HG02970 (cell line): ENCODE results near the gene AOPEP.

Experiments
- ATAC-seq: cut with Tn5 transposase; IDR thresholded peaks from one replicate; pipeline ENCODE4 v1.9.1; 2021; ENCODE audit warnings: mild to moderate bottlenecking, moderate library complexity, moderate number of reproducible peaks; ENCODE audit not compliant: unreplicated experiment, low FRiP score

The AOPEP gene

DNA sequence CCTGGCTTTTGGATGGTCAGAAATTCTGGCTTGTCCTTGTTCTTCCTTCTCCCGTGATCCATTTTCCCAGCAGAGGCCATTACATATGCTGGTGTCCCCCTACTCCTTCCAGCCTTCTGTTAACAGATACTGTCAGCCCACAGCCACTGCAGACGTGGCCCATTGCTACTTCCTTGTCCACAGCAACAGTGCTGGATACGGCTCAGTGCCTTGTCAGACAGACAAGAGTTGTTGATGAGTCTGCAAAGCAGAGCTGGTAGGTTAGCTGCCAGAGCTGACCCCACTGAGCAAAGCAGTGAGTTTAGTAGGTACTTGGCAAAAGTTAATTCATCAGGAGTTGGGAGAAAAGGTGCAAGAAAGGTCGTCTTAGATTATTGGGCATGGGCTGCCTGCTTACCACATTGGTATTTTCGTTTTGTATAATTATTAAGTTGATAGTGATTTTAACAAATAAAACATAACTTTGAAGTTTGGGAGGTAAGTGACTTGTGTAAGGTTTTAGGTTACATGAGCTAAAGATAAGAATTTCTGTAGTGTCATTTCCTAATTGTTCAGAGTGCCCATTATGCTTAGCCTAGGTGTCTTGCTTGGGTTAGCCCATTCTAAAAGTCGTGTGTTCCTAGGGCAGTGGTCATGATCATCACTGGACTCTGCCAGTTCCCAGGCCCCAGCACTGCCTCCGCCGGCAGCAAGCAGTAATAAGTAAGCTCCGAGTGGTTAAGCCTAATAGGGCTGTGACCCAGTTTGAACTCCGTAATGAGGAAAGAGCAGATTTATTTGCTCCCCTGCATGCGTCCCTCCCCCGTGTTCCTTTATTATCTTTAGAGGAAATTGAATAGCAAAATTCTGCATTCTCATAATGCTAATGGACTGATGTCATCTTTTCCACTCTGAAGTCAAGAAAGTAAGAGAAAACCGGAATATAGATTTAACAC lies 299.0 kb downstream of the AOPEP start:
- ATAC-seq = no peak

DNA sequence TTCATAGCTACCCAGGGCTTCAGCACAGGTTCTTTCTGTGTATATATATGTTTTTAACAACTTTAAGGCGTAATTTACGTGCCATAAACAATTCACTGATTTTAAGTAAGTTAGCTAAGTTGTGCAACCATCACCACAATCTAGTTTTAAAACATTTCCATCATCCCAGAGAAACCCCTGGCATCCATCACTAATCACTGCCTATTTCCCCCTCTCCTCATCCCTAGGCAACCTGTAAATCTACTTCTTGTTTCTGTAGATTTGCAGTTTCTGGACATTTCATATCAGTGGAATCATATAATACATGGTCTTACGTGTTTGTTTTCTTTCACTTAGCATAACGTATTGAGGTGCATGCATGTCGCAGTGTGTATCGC lies 299.6 kb downstream of the AOPEP start:
- ATAC-seq = no peak

DNA sequence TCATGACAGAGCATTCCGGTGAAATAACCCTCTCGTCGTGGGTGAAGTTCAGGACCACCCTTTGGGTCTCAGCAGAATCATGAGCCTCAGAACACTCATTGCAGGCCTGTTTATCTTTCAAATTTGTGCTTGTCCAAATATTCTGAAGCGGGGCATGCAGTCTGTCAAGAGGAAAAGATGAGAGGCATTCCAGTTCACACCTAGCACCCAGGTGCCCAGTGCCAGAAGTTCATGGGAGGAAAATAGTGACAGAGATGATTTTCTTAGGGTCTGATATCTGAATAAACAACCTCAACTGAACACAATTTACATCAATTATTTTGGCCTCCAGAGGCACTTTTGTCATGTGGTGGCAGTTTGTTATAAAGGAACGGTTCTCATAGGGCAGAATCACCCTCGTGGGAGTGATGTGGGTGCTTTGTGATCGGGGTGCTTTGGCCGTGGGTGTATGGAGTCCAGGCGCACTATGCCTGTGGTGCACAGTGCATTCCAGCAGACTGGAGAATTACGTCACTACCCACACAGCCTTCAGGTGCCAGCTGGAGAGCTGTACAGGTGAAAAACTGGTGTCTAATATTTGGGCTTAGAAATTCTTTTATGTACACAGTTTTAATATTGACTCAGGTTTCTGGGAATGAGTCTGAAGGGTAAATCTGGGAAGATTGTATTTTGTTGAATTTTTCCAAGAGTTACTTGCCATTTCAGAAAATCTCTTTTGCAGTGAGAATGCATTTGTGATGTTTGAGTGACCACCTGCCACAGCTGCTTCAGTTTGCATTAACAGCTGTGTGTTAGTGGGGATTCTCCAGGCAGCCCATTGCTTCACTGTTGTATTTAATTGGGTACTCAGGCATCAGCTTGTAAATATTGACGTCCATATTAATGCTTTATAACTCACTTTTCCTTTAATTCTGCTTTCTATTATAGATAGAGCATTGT lies 301.7 kb downstream of the AOPEP start:
- no peak for ATAC-seq

DNA sequence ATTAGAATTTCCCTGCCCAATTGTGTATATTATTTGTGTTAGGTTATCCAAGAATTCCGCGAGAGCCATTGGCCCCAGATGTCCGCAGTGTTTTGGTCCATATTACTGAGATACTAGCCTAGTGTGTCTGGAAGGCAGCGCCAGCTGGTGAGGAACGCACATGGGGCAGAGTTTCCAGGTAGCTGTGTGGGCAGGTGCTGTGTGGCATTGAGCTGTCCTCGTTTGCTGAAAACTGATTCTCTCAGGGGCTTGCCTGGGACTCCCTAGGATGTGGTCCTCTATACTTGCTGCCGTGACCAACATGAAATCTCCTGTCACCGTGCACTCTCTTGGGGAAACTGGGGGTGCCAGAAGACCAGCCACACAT lies 302.3 kb downstream of the AOPEP start:
- no peak for ATAC-seq

DNA sequence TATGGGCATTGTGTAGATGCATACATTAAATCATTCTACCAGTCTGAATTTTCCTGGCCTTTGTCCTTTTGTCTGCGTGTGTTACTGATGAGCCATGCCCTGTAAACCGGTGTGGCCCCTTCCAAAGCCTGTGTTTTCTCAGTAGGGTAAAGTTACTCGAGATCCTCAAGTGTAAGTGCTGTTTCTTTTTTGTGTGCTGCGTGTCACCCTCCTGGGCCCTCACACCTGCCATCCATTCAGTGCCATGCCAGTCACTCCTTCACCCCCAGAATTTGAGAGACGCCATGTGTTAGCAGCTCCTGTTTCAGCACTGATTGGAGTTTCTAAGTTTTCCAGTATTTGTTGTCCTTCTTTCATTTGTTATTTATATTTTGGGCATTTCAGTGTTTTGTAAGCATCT lies 302.8 kb downstream of the AOPEP start:
- ATAC-seq = no peak

DNA sequence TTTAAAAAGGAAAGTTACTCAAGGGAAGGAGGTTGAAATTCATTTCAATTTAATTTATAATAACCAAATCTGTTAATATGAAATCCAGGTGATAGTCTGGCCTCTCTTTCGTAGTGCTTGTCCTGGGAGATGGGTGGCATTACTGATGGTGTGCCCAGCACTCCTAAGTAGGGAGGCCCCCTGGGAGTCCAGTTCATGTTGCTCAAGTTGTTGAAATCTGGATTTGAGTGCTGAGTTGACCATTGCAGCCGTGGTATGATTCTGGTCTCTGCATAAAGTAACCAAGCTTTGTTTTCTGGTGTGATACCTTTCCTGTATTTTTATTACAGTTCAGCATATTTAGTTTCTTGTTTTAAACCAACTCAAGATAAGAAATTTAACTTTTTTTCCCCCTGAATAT lies 303.2 kb downstream of the AOPEP start:
- no peak for ATAC-seq

- ATAC-seq = no peak
Observed at GRCh38 chr9:95030344-95030743, 303.8 kb downstream of the AOPEP start.

DNA sequence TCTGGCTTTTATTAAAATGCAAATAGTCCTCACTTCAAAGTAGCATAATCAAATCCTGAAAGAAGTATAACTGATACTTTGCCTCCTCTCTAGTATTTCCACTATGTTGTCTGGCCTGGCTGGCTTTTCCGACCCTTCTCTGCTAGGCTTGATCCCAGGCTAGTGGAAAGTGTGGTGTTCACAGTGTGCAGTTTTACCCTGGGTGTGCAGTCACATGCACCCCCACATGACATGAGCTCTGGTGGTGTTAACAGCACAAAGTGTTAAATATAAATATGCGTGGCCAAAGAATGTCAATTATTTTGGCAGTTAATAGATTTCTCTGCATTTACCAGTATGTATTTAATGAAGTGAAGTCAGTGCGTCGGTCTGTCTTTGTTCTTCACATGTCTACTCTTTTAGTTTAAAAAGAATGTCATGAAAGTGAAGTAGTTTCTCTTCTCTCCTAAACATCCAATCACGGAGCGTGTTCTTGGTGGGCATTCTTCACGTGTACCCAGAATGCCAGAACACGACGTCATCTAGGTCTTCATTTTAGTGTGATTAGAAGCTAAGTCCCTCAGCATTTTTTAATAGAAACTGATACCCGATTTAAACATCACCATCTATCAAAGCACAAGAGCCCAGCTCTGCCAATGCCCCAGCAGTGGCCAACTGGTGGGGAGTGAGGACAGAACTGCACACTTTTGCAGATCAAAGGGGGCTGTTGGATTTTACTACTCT lies 304.6 kb downstream of the AOPEP start:
- ATAC-seq = no peak

DNA sequence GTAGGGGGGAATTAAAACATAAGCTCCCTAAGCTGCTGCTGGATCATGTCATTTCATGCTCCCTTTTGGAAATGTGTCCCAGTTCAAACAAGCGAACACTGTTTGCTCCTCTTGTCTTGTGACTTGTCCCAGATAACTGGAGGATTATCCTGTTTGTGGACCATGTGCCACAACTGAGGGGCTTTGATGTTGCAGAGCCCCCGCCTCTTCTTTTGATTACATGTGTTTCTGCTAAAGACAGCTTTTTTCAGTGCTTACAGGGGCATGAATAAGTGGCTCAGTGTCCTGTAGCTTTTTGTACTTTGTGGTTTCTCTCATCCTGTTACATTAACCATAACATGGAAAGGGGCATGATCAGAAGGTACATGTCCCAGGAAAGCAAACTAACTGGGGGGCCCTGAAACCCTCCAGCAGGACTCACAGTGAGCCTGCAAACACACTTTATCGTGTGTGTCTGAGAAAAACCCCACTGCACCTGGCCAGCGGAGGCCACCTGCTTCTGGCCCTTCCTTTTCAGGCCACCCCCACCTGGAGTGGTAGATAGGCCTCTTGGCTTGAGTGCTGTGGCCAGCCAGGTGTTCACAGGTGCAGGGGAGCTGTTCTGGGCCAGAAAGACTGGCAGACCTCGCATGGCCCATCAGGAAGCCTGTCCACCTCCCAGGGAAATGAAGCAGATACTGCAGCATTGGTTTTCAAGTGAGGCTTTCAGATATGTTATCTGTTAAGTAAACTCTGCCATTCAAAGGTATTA lies 305.4 kb downstream of the AOPEP start:
- no peak for ATAC-seq

DNA sequence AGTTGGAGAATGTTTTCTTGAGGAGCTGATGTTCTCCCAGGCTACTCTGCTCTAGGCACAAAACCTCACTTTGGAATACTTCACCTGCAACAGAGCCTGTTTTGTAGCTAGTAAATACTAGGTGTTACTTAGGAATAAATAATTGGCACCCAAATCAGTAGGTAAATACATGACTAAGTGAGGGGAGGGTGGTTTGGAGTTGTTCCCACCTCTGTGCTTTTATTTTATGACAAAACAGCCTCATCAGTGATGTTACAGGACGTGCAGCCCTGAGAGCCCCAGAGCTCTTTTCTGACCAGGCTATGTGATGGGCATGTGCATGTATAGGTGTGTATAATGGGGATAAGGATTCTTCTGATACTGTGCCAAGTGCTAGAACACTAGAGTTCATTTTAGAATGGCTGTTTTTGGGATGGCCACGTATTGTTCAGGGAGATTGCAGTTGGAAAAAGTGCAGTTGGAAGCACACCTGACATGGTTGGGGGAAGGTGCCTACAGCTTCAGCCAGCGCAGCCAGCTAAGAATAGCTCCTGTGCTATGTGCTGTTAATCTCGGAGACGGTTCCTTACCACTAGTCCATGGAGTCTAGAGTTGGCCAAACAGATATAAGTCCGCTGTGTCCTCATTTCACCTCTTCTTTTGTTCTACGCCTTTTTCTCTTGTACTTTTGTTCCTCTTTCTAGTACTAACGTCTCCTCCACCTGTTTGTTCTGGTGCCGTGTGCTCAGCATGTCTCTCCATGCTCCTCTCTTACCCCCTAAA lies 306.3 kb downstream of the AOPEP start:
- ATAC-seq = no peak

GRCh38 chr9:95035846-95036245 lies 309.3 kb downstream of the AOPEP start:
- ATAC-seq = no peak

- ATAC-seq = no peak
Observed at GRCh38 chr9:95036676-95037075, 310.2 kb downstream of the AOPEP start.

- no peak for ATAC-seq
Observed at GRCh38 chr9:95037789-95038521, 311.5 kb downstream of the AOPEP start.

DNA sequence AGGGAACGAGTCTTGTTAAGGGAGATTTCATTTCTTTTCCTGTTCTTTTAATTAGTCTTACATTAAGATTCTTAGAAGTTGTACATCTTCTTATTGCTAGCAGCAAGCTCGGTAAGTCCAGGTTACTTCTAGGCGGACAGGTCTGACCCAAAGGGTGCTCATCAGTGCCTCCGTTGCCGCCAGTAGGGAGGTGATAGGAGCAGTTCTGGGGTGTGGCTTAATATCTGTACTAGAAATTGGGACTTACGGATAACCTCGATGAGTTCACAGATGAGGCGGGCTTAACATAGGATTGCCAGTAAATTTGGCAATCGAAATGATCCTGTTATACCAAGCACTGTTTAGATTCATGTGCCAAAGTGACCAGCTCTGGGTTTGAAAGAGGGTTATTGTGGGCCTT lies 312.2 kb downstream of the AOPEP start:
- no peak for ATAC-seq

DNA sequence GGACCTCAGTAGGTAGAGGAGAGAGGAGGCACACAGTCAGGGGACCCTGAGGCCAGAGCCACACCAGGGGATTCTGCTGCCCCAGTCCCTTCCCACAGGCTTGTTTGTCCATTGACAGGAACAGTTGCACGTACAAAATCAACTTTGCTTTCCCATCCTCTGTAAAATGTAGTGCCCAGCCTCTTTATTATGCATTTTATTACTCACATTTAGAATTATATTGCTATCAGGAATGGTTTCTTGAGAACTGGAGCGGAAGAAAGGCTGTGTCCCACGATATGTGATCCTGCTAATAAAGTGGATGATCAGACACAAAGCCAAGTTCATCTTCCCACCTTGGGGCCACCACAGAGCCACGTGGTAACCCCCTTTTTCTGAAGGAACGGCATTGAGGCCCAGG lies 313.6 kb downstream of the AOPEP start:
- ATAC-seq = no peak

GRCh38 chr9:95043826-95044225 lies 317.3 kb downstream of the AOPEP start:
- ATAC-seq = no peak

DNA sequence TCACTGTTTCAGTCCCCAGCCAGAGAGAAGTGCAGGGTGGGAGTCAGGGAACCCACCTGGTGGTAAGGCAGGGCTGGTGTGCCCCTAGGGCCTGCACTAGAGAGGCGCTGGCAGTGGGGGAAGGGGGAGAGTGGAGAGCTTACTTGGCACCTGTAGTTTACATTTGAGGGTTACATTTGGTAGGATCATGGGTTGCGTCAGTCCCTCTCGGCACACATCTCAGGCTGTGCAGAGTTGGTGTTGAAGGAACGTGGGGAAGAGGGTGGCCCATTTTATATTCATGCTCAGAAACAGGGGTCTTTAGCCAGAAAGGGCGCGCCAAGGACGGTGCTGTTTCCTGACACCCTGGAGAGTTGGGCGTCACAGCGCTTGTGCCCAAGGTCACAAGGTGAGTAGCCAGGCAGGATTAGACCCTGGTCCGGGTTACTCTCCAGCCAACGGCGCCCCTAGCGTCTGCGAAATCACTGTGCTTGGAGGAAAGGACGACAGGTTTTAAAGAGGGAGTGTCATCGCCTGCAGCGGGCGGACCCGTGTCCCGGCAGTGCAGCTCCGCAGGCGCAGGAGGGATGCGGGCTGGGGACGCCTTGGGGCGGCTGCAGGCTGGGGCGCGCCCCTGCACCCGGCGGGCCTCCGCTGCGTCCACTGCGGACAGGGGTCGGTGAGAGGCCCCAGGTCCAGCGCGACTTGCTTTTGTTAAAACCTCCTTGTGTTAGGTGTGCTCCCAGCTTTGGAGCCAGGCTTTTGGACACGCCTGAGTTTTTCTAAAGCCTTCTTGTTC lies 318.4 kb downstream of the AOPEP start:
- no peak for ATAC-seq

DNA sequence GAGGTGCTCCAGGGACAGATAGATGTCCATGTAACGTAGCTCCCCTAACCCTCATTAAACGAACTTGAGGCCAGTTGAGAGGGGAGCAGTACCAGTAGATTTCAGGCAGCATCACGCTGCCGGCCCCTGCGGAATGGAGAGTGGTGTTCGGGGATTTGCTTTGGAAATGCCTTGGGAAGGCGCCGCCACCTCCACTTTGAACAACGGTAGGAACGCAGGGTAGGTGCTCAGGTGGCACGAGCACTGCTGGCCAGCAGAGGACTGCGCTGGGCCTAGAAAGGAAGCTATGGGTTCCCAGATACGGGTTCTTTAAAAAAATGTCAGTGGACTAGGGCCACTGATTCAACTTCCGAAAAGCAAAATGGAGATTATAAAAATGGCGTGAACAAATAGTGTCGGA lies 319.3 kb downstream of the AOPEP start:
- ATAC-seq = no peak
